ENCODE results near the gene CEP126.

- TF ChIP-seq EZH2 (optimal IDR thresholded peaks at IDR 0.05; ENCODE audit: low read depth, low read length): no peak
- no peak for TF ChIP-seq CTCF (IDR thresholded peaks at IDR 0.05; ENCODE audit: low read length)
These were observed 1.0 kb downstream of the CEP126 start for GRCh38 chr11:101915791-101916291.

Data from MM.1S (cell line).